Spleen (tissue), 11 donors: Measurements from ENCODE around the gene RGR. TPM values are rescaled to one million over a fixed set of nuclear protein-coding genes. Genes with fewer than 3 reads are reported as not detected.

Source experiments
- DNase-seq: peaks from one replicate; pipeline ENCODE4 v3.0.0-alpha.2; 2020
- H3K27ac ChIP-seq, 8 donors: fragments of 200-600 bp; sonication (generic) in 7 of 8; 1 replicate in 4 of 8; 2 replicates in 4 of 8; pipeline versions ENCODE4 v1.5.0 to v1.8.0; 2016 to 2021; ENCODE audit warnings: inconsistent platforms in 4 of 8, mild to moderate bottlenecking in 4 of 8, moderate library complexity in 1 of 8
- H3K27me3 ChIP-seq, 7 donors: fragments of 200-600 bp; sonication (generic) in 6 of 7; replicated peaks in 1 of 7; 1 replicate in 4 of 7; 2 replicates in 3 of 7; pipeline versions ENCODE4 v1.5.0 to v1.8.0; 2016 to 2021; ENCODE audit warnings: inconsistent platforms in 3 of 7, mild to moderate bottlenecking in 1 of 7
- H3K36me3 ChIP-seq, 6 donors: fragments of 200-600 bp; sonication (generic) in 5 of 6; 1 replicate in 4 of 6; 2 replicates in 2 of 6; pipeline versions ENCODE4 v1.5.0 to v1.8.0; 2016 to 2021; ENCODE audit warnings: inconsistent platforms in 2 of 6
- H3K4me1 ChIP-seq, 6 donors: fragments of 200-600 bp; sonication (generic) in 5 of 6; 1 replicate in 3 of 6; 2 replicates in 3 of 6; pipeline versions ENCODE4 v1.5.0 to v1.8.0; 2016 to 2021; ENCODE audit warnings: inconsistent platforms in 3 of 6
- H3K4me3 ChIP-seq, 8 donors: fragments of 200-600 bp; sonication (generic) in 7 of 8; 1 replicate in 4 of 8; 2 replicates in 4 of 8; pipeline versions ENCODE4 v1.5.0 to v1.8.0; 2016 to 2021; ENCODE audit warnings: inconsistent platforms in 4 of 8, mild to moderate bottlenecking in 4 of 8, moderate library complexity in 2 of 8
- H3K9me3 ChIP-seq, 8 donors: fragments of 200-600 bp; sonication (generic) in 7 of 8; 1 replicate in 4 of 8; 2 replicates in 4 of 8; pipeline versions ENCODE4 v1.5.0 to v1.8.0; 2016 to 2021; ENCODE audit warnings: inconsistent platforms in 4 of 8
- POLR2A ChIP-seq, 3 donors: fragments of 450-650 bp; IDR thresholded peaks; one replicate each; pipeline ENCODE4 v1.5.1; 2017; ENCODE audit warnings: antibody characterized with exemption in 3 of 3, mild to moderate bottlenecking in 1 of 3
- POLR2AphosphoS5 ChIP-seq, 3 donors: sonication (generic); formaldehyde crosslinking; IDR thresholded peaks; one replicate each; pipeline ENCODE4 v1.5.1; 2017; ENCODE audit warnings: antibody characterized with exemption in 3 of 3
- WGBS, 5 donors: extraction: QIAGEN DNeasy Blood & Tissue Kit in 3 of 5; methylation state at CpG; one replicate each; pipeline versions ENCODE4 v1.1.5 to v1.1.7; 2013 to 2018; 5-methylcytosine and 5-hydroxymethylcytosine counted together
- intact Hi-C: fragments of 100-400 bp; cut with DNase I; formaldehyde crosslinking; loops from one replicate; pipeline ENCODE4 v1.15.0; 2023; ENCODE audit warnings: low total_unique reads
- polyA plus RNA-seq, 3 donors: library from polyadenylated mRNA; stranded (reverse); fragments of 200-250 nt; gene quantifications; one replicate each; pipeline ENCODE4 v1.2.1, GENCODE V29; 2013
- total RNA-seq, 7 donors: library from RNA; depleted of rRNA in 3 of 7; stranded (reverse); fragments of >200 nt in 3 of 7; fragmentation: NEBNext Ultra II Directional in 4 of 7; extraction: Animal tissue kit (Norgen Biotek cat#: 25700) in 4 of 7; gene quantifications; one replicate each; pipeline versions ENCODE4 v1.1.0 to v1.2.1, GENCODE V29; 2016 to 2021
- TF ChIP-seq, protein P1 (sequence below), 11 experiments: fragments of 200-600 bp in 7 of 11; fragments of 450-650 bp in 4 of 11; sonication (generic) in 4 of 11; IDR thresholded peaks in 8 of 11; conservative IDR thresholded peaks in 3 of 11; 1 replicate in 7 of 11; 2 replicates in 4 of 11; pipeline versions ENCODE4 v1.4.0 to v1.8.0; 2016 to 2021; ENCODE audit warnings: antibody characterized with exemption in 11 of 11, inconsistent platforms in 4 of 11, mild to moderate bottlenecking in 1 of 11
- donor health status: healthy with polysubstance abuse.
- donor health status: DM: no; HTN: no; CAD: no; lungs with moderate emphysema.
- donor health status: DM: no; HTN: no; CAD: no.
- donor health status: Bipolar disorder and iron deficiency.
- donor health status: healthy.
- donor health status: DM: no; HTN: no; CAD: no.
- donor health status: DM: yes; HTN: yes; CAD: no.

Gene RGR
- total and polyA plus RNA-seq, 10 donors, result not detected

DNA sequence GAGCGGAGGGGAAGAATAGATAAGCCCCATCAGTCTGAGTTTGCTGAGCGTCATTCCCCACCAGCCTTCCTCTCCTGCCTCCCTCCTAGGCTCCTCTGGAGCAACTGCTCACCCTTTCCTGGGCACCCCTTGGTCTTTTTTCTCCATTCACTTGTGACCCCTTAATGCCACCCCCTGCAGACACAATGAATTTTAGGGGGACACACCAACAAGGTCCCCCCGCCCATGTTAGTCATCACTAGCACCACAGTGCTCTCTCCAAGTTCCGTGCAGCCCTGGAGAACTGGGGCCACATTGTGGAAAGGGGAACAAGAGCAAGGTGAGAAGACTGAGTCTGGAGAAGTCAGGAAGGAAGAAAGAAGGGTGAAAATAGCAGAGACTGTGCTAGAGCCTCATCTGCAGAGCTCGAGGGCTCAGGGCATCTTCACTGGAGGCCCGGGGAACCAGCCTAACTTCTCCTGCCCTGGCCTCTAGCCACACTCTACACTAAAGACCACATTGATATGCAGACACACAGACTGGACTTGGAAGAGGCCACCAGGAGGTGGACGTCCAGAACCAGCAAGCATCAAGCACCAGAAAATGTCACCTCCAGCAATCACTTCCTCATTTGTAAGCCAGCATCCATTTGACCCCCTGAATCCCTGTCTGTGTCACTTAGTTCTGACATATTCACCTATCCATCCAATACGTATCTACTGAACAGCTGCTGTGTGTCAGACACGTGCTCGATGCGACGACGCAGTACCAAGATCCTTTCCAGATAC, 17.5 kb downstream of the RGR start:
- DNase-seq, result no peak
- intact Hi-C loops, result loop anchor here (2.0 kb wide), 1 partner anchor 274 kb away; no protein-coding TSS in a partner anchor
- H3K36me3 ChIP-seq, result no peaks in the 10 kb centered on the region
- H3K27ac ChIP-seq, result no peak overlapping the region
- TF ChIP-seq POLR2AphosphoS5 (IDR thresholded peaks at IDR 0.05) (no peak), POLR2A (IDR thresholded peaks at IDR 0.05) (no peak)
- TF ChIP-seq, protein P1, sequence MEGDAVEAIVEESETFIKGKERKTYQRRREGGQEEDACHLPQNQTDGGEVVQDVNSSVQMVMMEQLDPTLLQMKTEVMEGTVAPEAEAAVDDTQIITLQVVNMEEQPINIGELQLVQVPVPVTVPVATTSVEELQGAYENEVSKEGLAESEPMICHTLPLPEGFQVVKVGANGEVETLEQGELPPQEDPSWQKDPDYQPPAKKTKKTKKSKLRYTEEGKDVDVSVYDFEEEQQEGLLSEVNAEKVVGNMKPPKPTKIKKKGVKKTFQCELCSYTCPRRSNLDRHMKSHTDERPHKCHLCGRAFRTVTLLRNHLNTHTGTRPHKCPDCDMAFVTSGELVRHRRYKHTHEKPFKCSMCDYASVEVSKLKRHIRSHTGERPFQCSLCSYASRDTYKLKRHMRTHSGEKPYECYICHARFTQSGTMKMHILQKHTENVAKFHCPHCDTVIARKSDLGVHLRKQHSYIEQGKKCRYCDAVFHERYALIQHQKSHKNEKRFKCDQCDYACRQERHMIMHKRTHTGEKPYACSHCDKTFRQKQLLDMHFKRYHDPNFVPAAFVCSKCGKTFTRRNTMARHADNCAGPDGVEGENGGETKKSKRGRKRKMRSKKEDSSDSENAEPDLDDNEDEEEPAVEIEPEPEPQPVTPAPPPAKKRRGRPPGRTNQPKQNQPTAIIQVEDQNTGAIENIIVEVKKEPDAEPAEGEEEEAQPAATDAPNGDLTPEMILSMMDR (IDR thresholded peaks at IDR 0.05 in 8 of 11, conservative IDR thresholded peaks at IDR 0.05 in 3 of 11), result no peak
- no peak overlapping the region for H3K4me3 ChIP-seq
- WGBS, 5 donors, result 71 to 83% (median 76%) methylated on average over 13 of the region's 13 CpGs
- no peaks in the 10 kb centered on the region for H3K9me3 ChIP-seq
- H3K27me3 ChIP-seq, result peaks cover 0 to 47% (median 2%) of the 10 kb centered on the region in 7 donors
- peaks cover 0 to 5% (median 2%) of the 10 kb centered on the region in 6 donors for H3K4me1 ChIP-seq

DNA sequence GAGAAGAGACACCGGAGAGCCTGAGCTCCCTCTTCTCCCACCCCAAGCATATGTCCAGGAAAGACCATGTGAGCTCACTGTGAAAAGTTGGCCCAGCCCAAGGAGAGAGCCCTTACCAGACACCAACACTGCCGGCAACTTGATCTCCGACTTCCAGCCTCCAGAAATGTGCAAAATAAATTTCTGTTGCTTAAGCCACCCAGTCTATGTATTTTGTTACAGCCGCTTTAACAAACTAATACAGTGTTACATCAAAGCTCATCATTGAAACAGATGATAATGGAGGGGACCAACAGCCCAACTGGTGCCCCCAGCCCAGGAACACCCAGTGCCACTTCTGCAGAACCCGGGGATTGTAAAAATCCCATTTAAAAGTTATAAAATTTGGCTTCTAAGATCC, 18.9 kb downstream of the RGR start:
- 74 to 91% (median 81%) methylated on average over 5 of the region's 5 CpGs for WGBS, 5 donors
- peaks cover 0 to 5% (median 2%) of the 10 kb centered on the region in 6 donors for H3K4me1 ChIP-seq
- no peak for DNase-seq
- H3K27ac ChIP-seq, result no peak overlapping the region
- intact Hi-C loops, result loop anchor here (2.0 kb wide), 1 partner anchor 273 kb away; no protein-coding TSS in a partner anchor
- H3K36me3 ChIP-seq, result no peaks in the 10 kb centered on the region
- no peaks in the 10 kb centered on the region for H3K9me3 ChIP-seq
- TF ChIP-seq, protein P1 (IDR thresholded peaks at IDR 0.05 in 8 of 11, conservative IDR thresholded peaks at IDR 0.05 in 3 of 11), result no peak
- TF ChIP-seq POLR2AphosphoS5 (IDR thresholded peaks at IDR 0.05) (no peak), POLR2A (IDR thresholded peaks at IDR 0.05) (no peak)
- no peak overlapping the region for H3K4me3 ChIP-seq
- peaks cover 0 to 34% (median 0%) of the 10 kb centered on the region in 7 donors for H3K27me3 ChIP-seq

DNA sequence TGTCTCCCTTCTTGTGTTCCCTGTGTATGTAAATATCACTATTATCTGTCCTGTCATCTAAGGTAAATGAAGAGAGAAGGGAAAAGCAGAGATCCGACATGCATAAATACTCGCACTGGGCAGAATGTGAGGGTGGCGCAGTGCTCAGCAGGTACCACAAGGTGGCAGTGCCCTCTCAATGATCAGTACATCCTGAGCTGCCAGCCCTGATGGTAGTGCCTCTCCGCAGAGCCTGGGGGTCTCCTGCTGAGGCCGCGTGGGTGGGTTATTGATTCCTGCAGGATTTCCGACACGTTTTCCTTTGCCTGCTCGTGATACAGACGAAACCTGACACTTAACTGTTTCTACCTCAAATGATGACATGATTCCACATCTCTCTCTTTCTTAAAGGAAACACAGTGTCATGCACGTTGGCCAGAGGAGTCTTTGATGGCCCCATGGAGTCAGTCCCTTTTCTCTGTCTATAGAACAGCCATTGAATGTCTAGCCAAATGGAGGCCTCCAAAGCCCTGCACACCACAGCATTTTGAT, 19.8 kb downstream of the RGR start:
- no peak for TF ChIP-seq POLR2AphosphoS5 (IDR thresholded peaks at IDR 0.05)
- TF ChIP-seq, protein P1 (IDR thresholded peaks at IDR 0.05 in 8 of 11, conservative IDR thresholded peaks at IDR 0.05 in 3 of 11), result peak; percentile 85 to 93 (median 90)
- Histone ChIP-seq H3K4me3 (no peak overlapping the region), H3K4me1 (peaks cover 0 to 5% (median 2%) of the 10 kb centered on the region in 6 donors), H3K9me3 (no peaks in the 10 kb centered on the region), H3K36me3 (no peaks in the 10 kb centered on the region), H3K27ac (no peak overlapping the region), H3K27me3 (peaks cover 0 to 34% (median 0%) of the 10 kb centered on the region in 7 donors)
- intact Hi-C loops, result no loop called here
- WGBS, 5 donors, result 4 to 7% (median 5%) methylated on average over 11 of the region's 11 CpGs
- DNase-seq, result peak; percentile 85

DNA sequence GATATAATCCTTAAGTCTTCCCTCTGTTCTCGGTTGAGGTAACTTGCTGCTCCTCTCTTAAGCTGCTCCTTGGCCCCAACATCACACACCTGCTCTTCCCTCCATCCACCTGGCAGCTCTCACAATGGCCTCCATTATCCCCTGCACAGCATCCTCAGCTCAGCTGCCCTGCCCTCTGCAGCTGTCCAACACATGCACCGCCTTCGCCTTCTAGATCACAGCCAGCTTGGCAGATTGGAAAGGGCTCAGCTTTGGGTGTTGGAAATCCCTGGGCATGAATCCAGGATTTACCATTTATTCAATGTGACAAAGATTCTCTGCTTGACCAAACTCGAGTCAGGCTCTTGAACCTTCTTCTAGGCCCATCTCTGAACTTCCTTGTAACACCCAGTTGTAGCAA, 20.6 kb downstream of the RGR start:
- no peak overlapping the region for H3K4me3 ChIP-seq
- intact Hi-C loops, result no loop called here
- TF ChIP-seq, protein P1 (IDR thresholded peaks at IDR 0.05 in 8 of 11, conservative IDR thresholded peaks at IDR 0.05 in 3 of 11), result no peak
- TF ChIP-seq POLR2AphosphoS5 (IDR thresholded peaks at IDR 0.05), result no peak
- TF ChIP-seq POLR2A (IDR thresholded peaks at IDR 0.05), result no peak
- WGBS, 5 donors, result 74 to 91% (median 80%) methylated on average over 4 of the region's 4 CpGs
- H3K27ac ChIP-seq, result no peak overlapping the region
- H3K36me3 ChIP-seq, result no peaks in the 10 kb centered on the region
- peaks cover 0 to 38% (median 0%) of the 10 kb centered on the region in 7 donors for H3K27me3 ChIP-seq
- no peaks in the 10 kb centered on the region for H3K9me3 ChIP-seq
- peaks cover 0 to 5% (median 2%) of the 10 kb centered on the region in 6 donors for H3K4me1 ChIP-seq
- no peak for DNase-seq
